HL-60/S4 (cell line): ENCODE data around the gene ADH5.
"Not testable (repeated sequence)": the region's sequence is repeated elsewhere in the genome, so short reads cannot be mapped to it uniquely, and the experiment has no call there.

ENCODE experiments used
- in situ Hi-C: fragments of 300-500 bp; cut with MboI; formaldehyde crosslinking; loops from 2 replicates; pipeline ENCODE4 v1.14.3; 2022; ENCODE audit warnings: low sequenced_read_pairs

Gene ADH5

GRCh38 chr4:99038213-99038612, 50.4 kb downstream of the ADH5 start:
- in situ Hi-C loops = no loop called here

- in situ Hi-C loops = no loop called here
These were observed 54.6 kb downstream of the ADH5 start for GRCh38 chr4:99033956-99034355.

GRCh38 chr4:99029852-99030251, 58.7 kb downstream of the ADH5 start:
- in situ Hi-C loops = no loop called here

GRCh38 chr4:99029018-99029735, 59.4 kb downstream of the ADH5 start:
- in situ Hi-C loops = no loop called here

- in situ Hi-C loops = no loop called here
These were observed 60.4 kb downstream of the ADH5 start for GRCh38 chr4:99028187-99028586.

GRCh38 chr4:99027304-99027703, 61.3 kb downstream of the ADH5 start:
- in situ Hi-C loops = no loop called here

- in situ Hi-C loops = no loop called here
These were observed 63.1 kb downstream of the ADH5 start for GRCh38 chr4:99025506-99025905.

GRCh38 chr4:99024481-99025275, 63.9 kb downstream of the ADH5 start:
- in situ Hi-C loops = no loop called here

GRCh38 chr4:99023800-99024251, 64.8 kb downstream of the ADH5 start:
- in situ Hi-C loops = not testable (repeated sequence)

GRCh38 chr4:99022566-99022965, 66.0 kb downstream of the ADH5 start:
- in situ Hi-C loops = no loop called here

GRCh38 chr4:99021386-99021785, 67.2 kb downstream of the ADH5 start:
- in situ Hi-C loops = no loop called here
